Measurements from ENCODE around the gene CDH4. TPM values are rescaled to one million over a fixed set of nuclear protein-coding genes. Genes with fewer than 3 reads are reported as not detected.
"Not testable (repeated sequence)": the region's sequence is repeated elsewhere in the genome, so short reads cannot be mapped to it uniquely, and the experiment has no call there.

CDH4 gene
- total RNA-seq, 1 experiment from 2014 or later = 5.3 TPM

DNA sequence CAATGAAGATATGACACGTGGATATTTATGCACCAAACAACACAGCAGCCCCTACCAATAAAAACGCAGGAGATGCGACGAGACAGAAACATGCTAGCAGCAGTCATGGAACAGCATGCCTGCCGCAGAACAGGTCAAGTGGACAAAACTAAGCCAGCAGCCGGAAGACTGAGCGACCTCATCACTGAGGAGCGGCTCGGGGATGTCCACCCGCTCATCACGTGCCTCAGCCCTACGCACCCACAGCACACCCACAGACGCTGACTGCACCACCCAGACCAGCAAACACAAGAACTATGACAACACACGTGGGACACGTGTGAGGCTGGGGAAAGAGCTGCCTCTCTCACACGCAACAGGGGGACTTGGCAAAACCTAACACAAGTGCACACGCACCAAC is 731.9 kb downstream of the CDH4 start (continued):
- TF ChIP-seq EMX1 (CRISPR knock-in tag; IDR thresholded peaks at IDR 0.05) (no peak), NFE2L1 (CRISPR knock-in tag; IDR thresholded peaks at IDR 0.05) (no peak), ZNF396 (CRISPR knock-in tag; IDR thresholded peaks at IDR 0.05; ENCODE audit: borderline replicate concordance) (no peak), ZNF416 (CRISPR knock-in tag; IDR thresholded peaks at IDR 0.05) (no peak), TCF7 (CRISPR knock-in tag; IDR thresholded peaks at IDR 0.05; ENCODE audit: low read depth) (no peak), KAT7 (CRISPR knock-in tag; IDR thresholded peaks at IDR 0.05; ENCODE audit: borderline replicate concordance) (no peak), JUN (CRISPR knock-in tag; IDR thresholded peaks at IDR 0.05) (no peak), TP53 (CRISPR knock-in tag; IDR thresholded peaks at IDR 0.05) (no peak), TEAD1 (CRISPR knock-in tag; IDR thresholded peaks at IDR 0.05) (no peak), ZNF317 (CRISPR knock-in tag; IDR thresholded peaks at IDR 0.05; ENCODE audit: borderline replicate concordance, low read depth) (no peak)

DNA sequence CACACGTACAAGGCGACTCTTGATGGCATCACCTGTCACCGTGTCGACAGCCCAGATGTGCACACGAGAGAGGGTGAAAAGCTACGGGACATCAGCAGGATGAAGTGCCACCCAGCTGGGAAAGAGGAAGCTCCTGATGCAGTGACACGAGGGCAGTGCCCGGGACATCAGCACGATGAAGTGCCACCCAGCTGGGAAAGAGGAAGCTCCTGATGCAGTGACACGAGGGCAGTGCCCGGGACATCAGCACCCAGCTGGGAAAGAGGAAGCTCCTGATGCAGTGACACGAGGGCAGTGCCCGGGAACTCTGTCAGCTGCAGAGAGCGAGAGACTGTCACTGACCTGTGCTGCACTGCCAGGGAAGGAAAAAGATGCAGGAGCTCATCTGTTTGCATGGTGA is 732.4 kb downstream of the CDH4 start:
- H3K27me3 Mint-ChIP-seq (ENCODE audit: low read depth); POLR2A ChIA-PET; H3K4me3 Mint-ChIP-seq; CTCF ChIA-PET; ATAC-seq; H3K4me1 Mint-ChIP-seq; H3K9me3 Mint-ChIP-seq; DNase-seq (ENCODE audit: low spot score): not testable (repeated sequence)
- H3K36me3 Mint-ChIP-seq = peaks cover 37% of the 10 kb centered on the region
- H3K27ac Mint-ChIP-seq = peak overlapping the region; percentile 23; the same call in 1 of the 2 replicates

GRCh38 chr20:61985096-61985495 is 733.0 kb downstream of the CDH4 start:
- Mint-ChIP-seq H3K4me3 (no peak overlapping the region), H3K27me3 (ENCODE audit: low read depth) (no peaks in the 10 kb centered on the region), H3K36me3 (peaks cover 42% of the 10 kb centered on the region), H3K9me3 (no peaks in the 10 kb centered on the region), H3K27ac (no peak overlapping the region), H3K4me1 (no peaks in the 10 kb centered on the region; the same call in 1 of the 2 replicates)
- ATAC-seq (no peak), DNase-seq (ENCODE audit: low spot score) (no peak)
- TF ChIP-seq ZBTB21 (CRISPR knock-in tag; IDR thresholded peaks at IDR 0.05; ENCODE audit: borderline replicate concordance) = no peak
- POLR2A ChIA-PET = no interaction called here
- CTCF ChIA-PET = no interaction called here

GRCh38 chr20:61986762-61987321 is 734.8 kb downstream of the CDH4 start:
- Mint-ChIP-seq H3K4me1 (no peaks in the 10 kb centered on the region), H3K27ac (no peak overlapping the region), H3K27me3 (ENCODE audit: low read depth) (no peaks in the 10 kb centered on the region), H3K9me3 (peaks cover 7% of the 10 kb centered on the region), H3K36me3 (peaks cover 57% of the 10 kb centered on the region), H3K4me3 (no peak overlapping the region)
- ChIA-PET CTCF (no interaction called here), POLR2A (no interaction called here)
- DNase-seq (ENCODE audit: low spot score) (no peak), ATAC-seq (no peak)
- TF ChIP-seq CBFB (CRISPR knock-in tag; IDR thresholded peaks at IDR 0.05; ENCODE audit: low read depth) (no peak), TCF7 (CRISPR knock-in tag; IDR thresholded peaks at IDR 0.05; ENCODE audit: low read depth) (no peak), TP53 (CRISPR knock-in tag; IDR thresholded peaks at IDR 0.05) (no peak), ZNF281 (CRISPR knock-in tag; IDR thresholded peaks at IDR 0.05) (no peak), HMGA2 (CRISPR knock-in tag; IDR thresholded peaks at IDR 0.05) (no peak), PREB (CRISPR knock-in tag; IDR thresholded peaks at IDR 0.05; ENCODE audit: borderline replicate concordance) (no peak), GRHL2 (CRISPR knock-in tag; IDR thresholded peaks at IDR 0.05; ENCODE audit: insufficient replicate concordance, severe bottlenecking) (no peak), FOXK1 (CRISPR knock-in tag; IDR thresholded peaks at IDR 0.05) (no peak), FOXP1 (CRISPR knock-in tag; IDR thresholded peaks at IDR 0.05; ENCODE audit: borderline replicate concordance) (no peak), KAT7 (CRISPR knock-in tag; IDR thresholded peaks at IDR 0.05; ENCODE audit: borderline replicate concordance) (no peak), EMX1 (CRISPR knock-in tag; IDR thresholded peaks at IDR 0.05) (no peak)
- TF ChIP-seq, protein P1, sequence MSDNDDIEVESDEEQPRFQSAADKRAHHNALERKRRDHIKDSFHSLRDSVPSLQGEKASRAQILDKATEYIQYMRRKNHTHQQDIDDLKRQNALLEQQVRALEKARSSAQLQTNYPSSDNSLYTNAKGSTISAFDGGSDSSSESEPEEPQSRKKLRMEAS (CRISPR knock-in tag; IDR thresholded peaks at IDR 0.05) = no peak
- TF ChIP-seq, protein P2, sequence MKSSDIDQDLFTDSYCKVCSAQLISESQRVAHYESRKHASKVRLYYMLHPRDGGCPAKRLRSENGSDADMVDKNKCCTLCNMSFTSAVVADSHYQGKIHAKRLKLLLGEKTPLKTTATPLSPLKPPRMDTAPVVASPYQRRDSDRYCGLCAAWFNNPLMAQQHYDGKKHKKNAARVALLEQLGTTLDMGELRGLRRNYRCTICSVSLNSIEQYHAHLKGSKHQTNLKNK (CRISPR knock-in tag; IDR thresholded peaks at IDR 0.05) = no peak
